GM10847 (cell line): ENCODE measurements around the gene GRB10.

Source experiments
- POLR2A ChIP-seq: IDR thresholded peaks from 2 replicates; pipeline ENCODE4 v1.6.1; 2011; ENCODE audit not compliant: insufficient read length; ENCODE audit errors: extremely low read depth

Gene GRB10

GRCh38 chr7:50671386-50671785 is 111.3 kb downstream of the GRB10 start:
- no peak for TF ChIP-seq POLR2A

GRCh38 chr7:50669890-50670289 is 112.8 kb downstream of the GRB10 start:
- TF ChIP-seq POLR2A = no peak

- TF ChIP-seq POLR2A = no peak
These were observed 114.9 kb downstream of the GRB10 start for GRCh38 chr7:50667789-50668226.

- TF ChIP-seq POLR2A = no peak
These were observed 115.4 kb downstream of the GRB10 start for GRCh38 chr7:50667338-50667737.

GRCh38 chr7:50666124-50666496 is 116.6 kb downstream of the GRB10 start:
- TF ChIP-seq POLR2A = no peak

DNA sequence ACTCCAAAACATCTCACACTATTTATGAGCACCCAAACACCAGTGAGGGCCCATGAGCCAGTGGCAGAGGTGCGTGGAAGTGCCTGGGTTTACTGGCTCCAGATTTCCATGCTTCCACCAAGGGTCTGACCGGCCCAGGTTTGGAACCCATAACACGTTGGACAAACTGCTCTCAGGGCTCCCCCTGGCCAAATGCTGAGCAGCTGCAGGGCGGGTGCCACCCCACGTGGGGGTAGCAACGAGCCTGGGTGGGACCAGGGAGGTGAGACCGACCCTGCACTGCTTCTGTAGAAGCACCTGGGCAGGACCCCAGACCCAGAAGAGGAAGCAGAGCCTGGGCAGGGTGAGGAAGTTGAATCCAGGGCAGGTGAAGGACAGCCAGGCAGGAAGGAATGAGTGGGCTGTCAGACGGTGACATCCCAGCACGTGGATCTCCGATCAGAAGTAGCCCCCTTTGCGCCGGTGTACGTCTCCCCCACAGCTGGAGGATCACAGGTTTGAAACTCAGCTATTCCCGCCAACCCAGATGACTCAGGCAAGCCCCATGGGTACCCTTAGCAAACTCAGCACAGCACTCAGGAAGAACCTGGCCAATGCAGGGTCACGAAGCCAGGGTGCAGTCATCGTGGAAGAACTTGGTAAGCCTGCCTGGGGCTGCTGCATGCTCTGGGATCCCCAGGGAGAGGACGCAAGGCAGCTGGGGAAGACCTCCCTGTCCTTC is 117.1 kb downstream of the GRB10 start:
- TF ChIP-seq POLR2A = no peak

- no peak for TF ChIP-seq POLR2A
These were observed 117.8 kb downstream of the GRB10 start for GRCh38 chr7:50664937-50665336.

GRCh38 chr7:50664461-50664922 is 118.2 kb downstream of the GRB10 start:
- TF ChIP-seq POLR2A = no peak

DNA sequence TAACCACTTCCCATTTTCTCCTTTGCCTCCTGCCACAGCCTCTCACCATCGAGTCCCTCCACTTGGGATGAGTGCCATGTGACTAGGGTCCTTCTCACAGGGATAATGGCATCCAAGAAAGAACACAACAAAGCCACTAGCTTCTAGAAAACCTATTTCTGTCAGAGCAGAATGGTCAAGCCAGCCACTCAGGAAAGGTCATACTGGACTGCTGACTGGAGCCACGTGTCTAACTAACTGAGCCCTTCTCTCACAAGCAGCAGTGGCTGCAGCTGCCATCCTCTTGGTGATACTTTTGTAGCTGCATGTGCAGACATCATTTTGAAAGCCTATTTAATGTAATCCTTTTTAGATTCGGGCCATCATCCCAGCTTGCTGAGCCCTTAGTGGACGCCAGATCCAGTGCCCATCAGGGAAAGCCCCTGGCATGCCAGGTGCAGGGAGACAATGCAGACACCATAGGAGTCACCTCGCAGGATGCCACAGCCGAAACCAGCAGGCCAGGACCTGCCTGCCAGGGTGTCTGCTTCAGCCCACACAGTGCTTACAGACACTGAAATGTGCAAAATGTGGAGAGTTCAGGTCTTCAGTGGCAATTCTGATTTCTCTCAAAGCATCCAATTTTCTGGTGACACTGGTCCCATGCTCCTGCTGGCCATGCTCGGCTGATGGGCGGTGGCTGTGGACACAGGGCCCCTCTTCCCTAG is 119.1 kb downstream of the GRB10 start:
- TF ChIP-seq POLR2A = no peak

DNA sequence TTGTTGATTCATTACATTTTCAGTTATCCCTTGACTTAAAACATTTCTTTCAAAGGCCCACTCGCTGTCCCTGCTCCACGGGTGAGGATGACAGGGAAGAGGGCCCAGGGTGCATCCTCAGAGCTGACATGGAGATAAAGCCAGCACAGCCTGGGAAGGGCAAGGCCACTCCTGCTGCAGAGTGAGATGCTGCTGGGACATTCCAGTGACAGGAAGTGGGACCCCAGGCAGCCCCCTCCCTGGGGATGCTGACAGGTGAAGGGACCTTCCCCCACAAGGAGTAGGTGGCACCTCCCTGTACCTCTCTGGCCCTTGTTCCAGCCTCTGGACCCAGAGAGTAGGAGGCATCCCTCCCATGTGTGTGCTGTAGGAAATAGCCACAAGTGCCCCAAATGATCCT is 119.7 kb downstream of the GRB10 start:
- no peak for TF ChIP-seq POLR2A

DNA sequence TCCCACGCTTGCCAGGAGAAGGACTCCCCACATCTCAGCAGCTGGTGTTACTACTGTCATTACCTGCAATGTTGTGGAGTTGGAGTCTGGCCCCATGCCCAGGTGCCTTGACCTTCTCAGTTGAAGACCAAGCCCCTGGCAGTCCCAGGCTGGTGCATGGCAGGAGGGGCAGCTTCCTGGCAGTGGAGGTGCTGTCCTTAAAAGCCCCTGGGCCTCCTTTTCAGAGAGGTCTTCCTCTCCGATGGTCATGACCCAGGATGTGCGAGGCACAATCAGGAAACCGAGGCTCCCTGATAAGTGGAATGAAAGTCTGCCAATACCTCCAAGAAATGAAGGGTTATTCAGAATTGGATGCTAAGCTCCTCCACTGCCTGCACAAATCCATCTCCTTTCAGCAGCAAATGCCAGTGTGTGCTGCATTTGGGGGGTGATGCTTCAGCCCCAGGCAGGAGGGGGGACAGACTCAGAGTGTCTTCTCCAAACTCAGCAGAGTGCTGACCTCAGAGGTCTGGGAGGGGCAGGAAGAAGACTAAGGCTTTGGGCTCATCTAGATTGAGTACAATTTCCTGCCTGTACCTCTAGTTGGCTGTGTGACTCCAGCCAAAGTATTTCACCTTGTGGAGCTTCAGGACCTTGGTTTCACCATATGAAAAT is 120.5 kb downstream of the GRB10 start:
- no peak for TF ChIP-seq POLR2A

DNA sequence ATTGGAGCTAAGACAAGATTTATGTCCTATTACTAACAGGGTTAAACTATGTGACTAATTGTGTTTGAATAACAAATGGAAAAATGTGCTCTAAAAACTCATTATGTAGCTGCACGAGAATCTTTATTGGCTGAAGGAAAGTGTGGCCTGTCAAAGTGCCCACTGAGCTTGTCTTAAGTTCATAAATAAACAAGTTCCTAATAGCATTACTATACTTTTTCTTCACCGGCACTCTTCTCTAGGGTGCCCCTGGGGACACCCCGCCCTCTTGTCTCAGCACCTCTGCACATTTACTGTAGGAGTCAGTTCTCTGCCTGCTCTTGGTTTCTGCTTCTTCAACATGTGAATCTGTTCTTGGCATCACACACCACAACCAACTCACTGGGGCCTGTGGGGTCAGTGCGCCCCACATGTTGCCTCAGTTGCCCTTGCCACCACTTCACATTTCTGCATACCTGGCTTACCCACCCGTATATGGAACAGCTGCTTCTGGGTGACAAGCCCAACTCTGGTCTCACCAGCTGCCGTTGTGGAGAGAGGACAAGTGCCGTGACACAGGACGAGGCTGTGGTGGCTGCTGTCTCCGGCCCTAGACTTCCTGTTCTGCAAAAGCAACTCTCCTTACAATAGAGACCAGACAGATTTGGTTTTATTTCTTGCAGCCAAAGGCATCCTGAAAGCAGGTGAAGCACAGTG is 121.2 kb downstream of the GRB10 start:
- no peak for TF ChIP-seq POLR2A

DNA sequence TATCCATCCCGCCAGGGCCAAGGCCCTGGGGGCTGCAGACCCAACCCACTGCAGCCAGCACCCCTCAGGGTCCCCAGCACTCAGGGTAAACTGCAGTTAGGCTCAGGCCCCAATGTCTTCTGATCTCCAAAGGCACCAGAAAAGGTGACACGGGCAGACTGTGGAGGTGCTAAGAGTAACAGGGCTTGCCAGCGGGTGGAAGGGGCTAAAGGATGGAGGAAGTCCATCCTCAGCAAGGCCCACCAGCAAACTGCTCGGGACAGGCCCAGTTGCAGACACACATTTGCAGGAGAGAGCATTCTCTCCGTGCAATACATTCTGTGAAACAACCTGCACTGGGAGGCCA is 121.9 kb downstream of the GRB10 start:
- no peak for TF ChIP-seq POLR2A

DNA sequence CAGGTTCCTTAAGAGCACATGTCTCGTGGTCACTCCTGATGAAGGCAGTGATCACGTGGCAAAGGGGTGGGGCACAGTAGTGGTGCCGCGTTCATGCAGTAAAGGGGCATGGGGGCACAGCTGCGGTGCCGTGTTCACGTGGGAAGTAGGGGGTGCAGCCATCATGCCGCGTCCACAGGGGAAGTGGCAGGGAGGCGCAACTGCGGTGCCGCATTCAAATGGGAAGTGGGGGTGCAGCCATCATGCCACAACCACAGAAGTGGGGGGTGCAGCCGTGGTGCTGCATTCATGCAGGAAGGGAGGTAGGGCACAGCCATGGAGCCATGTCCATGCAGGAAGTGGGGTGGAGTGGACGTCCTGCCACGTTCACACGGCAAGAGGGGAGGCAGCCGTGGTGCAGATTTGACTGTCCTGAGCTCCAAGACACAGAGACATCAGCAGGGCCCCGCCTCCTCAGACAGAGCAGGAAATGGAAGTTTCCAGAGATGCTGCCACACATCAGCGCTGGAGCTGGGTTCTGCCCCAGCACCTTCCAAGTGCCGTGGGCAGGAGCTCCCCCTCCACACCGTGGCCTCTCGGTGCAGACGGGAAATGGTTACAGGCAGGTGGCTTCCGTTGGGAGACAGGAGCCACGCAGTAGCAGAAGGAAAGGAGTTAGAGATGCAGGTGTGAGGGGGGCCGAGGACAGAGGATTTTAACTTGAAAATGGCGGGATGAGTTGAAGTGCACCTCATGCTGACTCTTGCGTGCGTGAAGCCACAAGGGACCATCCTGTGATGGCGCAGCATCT is 122.5 kb downstream of the GRB10 start:
- no peak for TF ChIP-seq POLR2A
